Islet precursor cell (in vitro differentiated cells): ENCODE measurements around the gene CD200.
A peak's percentile ranks its signal among the peaks of the same experiment; 100 is the strongest.

Experiments
- DNase-seq: peaks from one replicate; pipeline ENCODE4 v3.0.0-alpha.2; 2018

The CD200 gene

DNA sequence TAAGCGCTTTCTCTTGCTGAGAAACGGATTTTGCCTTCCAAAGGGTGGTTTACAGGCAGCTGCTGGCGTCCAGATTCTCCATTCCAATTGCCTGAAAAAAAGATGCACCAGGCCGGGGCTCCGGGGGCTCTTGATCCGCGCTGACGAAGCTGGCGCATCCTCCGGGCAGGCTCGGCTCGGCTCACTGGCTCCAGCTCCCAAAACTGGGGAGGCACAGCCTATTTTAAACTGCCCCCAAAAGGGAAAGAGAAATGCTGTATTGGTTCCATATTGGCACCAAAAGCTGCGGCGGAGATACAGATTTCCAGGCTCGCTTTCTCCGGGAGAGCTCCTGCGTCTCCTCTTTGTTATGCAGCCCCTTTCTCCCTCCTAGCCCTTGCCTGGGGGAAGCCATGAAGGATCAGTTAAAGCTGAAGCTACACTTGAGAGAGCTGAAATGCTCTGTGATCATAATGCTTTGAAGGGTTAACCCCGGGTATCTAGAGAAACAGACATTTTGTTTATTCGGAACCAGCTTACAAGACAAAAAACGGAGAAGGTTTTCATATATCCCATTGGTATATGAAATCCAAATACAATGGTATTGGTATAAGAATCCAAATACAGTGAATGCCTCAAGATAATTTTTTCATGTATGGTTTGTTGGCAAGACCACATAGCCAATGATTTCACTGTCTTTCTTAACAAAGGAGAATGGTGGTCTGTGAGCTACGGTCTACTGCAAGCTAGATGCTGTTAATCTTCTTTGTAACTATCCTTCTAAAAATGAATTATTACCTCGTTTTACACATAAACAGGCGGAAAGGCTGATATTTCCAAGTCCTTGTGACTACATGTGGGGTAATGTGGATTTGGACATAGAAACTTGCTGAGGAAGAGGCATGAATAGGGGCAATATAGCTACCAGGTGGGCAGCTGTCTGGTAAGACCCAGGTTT lies 693 bp downstream of the CD200 start:
- peak; percentile 60 for DNase-seq

- no peak for DNase-seq
These were observed 1.9 kb downstream of the CD200 start for GRCh38 chr3:112334691-112335433.

- DNase-seq: no peak
These were observed 2.5 kb downstream of the CD200 start for GRCh38 chr3:112335434-112335781.

- no peak for DNase-seq
These were observed 5.2 kb downstream of the CD200 start for GRCh38 chr3:112338021-112338726.

GRCh38 chr3:112338727-112339056 lies 5.7 kb downstream of the CD200 start:
- no peak for DNase-seq

DNA sequence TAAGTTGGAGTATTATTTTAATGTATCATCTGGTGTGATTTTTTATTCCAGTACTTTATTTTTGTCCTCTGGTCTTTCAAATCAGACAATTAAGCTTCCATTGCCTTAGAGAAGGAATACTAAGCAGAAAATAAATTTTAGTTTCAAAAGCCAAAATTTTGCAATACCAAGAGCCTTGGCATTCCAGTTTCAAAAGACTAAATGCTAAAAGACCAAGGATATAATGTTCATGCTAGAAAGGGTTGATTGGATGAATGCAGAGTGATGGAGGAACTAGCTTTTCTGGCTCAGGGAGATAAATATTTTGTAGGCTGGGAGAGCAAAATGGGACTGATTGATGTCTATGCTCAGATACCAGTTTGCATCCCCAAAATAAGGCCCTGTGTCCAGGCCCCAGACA lies 6.2 kb downstream of the CD200 start:
- DNase-seq: no peak

GRCh38 chr3:112339609-112340008 lies 6.7 kb downstream of the CD200 start:
- DNase-seq: no peak

DNA sequence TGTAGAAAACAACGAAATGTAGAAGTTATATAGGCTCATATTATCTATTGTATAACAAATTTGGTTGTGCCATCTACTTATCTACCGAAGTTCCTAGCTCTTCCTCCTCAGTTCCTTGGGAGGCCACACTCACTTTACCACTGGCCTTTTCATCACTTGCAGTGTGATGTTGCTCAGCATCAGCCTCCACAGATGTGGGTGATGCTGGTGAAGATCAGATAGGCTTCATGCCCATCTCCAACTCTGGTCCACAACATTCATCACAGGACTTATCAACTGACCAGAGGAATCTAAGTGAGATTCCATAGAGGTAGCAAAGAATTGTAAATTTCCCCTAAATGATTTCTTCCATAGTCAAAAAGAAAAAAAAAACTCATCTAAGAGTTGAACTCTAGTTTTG lies 8.4 kb downstream of the CD200 start:
- DNase-seq: no peak

- DNase-seq: no peak
These were observed 12.7 kb downstream of the CD200 start for GRCh38 chr3:112345681-112346080.

DNA sequence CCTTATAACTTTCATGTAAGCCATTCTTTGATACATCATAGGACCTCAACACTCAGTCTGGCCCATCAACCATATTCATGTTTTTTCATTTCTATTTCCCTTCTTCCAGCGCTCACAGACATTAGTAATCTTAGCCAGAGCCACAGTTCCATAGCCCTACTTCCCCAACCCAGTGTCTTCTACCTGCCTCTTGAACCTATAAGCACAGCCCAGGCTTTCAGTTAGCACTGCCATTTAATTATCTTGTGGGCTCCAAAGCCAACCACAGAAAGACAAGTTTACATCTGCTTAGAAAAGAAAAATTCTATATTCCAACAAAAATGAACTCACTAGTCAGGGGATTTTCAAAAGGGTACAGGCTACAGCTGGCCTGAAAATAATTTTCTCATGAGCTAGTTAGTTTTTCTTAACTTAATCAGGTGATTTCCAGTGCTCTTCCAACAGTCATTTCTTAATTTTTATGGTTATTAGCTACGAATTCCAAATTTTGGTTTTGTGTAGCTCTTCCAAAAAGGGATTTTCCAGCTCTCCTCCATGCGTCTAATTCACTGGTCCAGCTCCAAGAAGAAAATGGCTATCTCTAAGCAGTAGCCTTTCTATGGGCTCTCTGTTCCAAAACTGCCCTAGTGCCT lies 13.7 kb downstream of the CD200 start:
- DNase-seq: no peak

DNA sequence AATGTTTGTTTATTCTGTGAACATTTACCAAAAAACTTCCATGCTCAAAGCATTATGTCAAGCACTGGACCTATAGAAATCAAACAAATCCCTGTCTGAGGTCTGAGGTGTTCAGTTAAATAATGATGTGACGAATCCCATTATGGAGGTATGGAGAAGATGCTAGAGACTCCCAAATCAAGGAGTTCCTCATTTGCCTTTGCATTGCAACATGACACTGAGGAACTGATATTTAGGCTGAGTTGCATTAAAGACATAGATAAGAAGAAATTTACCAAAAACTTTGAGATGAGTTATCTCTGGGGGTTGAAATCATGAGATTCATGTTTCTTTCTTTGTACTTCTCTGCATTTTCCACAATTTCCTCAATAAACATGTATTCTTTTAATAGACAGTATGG lies 16.0 kb downstream of the CD200 start:
- DNase-seq: no peak

GRCh38 chr3:112349557-112349956 lies 16.6 kb downstream of the CD200 start:
- DNase-seq: no peak

- no peak for DNase-seq
These were observed 17.3 kb downstream of the CD200 start for GRCh38 chr3:112350018-112350810.

- DNase-seq: no peak
These were observed 18.1 kb downstream of the CD200 start for GRCh38 chr3:112351036-112351435.

GRCh38 chr3:112351823-112352222 lies 18.9 kb downstream of the CD200 start:
- no peak for DNase-seq

DNA sequence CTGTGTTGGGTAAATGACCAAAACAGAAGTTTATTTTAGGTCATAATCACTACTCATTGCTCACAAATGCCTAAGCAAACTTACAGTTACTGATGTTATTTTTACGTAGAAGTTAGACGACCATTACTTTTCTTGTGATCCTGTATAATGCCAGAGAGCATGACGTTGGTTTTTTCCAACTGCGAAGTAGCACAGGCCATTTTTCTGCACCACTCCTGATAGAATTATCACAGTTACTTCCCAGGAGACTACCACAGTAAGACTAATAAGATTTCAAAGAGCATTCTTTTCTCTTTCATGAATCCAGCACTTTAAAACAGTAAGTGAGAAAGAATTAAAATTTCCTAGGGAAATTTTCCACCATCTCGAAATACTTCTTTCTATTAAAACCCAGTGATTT lies 19.8 kb downstream of the CD200 start:
- DNase-seq: no peak

- no peak for DNase-seq
These were observed 20.4 kb downstream of the CD200 start for GRCh38 chr3:112353365-112353764.

DNA sequence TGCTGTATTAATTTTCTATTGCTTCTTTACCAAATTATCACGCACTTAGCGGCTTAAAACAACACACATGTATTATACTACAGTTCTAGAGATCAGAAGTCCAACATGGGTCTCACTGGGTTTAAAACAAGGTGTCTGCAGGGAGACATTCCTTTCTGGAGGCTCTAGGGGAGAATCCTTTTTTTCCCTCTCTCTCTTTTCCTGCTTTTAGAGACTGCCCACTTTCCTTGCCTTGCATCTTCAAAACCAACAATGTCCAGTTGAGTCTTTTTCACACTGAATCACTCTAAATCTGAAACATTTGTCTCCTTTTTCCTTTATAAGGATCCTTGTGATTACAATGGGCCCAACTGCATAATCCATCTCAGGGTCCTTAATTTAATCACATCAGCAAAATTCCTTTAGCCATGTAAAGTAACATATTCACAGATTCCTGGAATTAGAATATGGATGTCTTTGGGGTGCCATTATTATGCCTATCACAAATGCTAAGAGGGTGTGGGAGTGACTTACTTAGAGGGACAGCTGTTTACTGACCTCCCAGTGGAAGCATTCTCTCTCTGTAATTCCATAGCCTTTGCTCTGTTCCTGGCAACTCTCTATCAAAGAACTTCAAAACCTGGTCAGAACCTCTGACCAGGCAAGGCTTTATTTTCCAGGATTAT lies 21.8 kb downstream of the CD200 start:
- no peak for DNase-seq

DNA sequence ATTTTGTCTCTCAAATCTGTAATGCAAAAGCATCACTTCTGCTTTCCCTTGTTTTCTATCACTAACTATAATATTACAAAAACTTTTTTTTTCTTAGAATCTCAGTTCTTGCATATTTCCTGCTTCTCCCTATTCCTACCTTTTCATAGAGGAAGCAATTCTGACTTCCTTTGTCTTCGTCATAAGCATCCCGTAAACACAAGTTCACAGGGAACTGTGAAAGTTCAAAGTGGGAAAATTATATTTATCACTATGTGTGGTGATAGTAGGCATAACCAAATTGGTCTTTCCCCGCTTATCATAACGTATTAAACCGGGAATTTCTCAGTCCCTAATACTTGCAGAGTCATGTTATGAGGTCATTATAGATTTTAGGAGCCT lies 22.3 kb downstream of the CD200 start:
- DNase-seq: no peak

DNA sequence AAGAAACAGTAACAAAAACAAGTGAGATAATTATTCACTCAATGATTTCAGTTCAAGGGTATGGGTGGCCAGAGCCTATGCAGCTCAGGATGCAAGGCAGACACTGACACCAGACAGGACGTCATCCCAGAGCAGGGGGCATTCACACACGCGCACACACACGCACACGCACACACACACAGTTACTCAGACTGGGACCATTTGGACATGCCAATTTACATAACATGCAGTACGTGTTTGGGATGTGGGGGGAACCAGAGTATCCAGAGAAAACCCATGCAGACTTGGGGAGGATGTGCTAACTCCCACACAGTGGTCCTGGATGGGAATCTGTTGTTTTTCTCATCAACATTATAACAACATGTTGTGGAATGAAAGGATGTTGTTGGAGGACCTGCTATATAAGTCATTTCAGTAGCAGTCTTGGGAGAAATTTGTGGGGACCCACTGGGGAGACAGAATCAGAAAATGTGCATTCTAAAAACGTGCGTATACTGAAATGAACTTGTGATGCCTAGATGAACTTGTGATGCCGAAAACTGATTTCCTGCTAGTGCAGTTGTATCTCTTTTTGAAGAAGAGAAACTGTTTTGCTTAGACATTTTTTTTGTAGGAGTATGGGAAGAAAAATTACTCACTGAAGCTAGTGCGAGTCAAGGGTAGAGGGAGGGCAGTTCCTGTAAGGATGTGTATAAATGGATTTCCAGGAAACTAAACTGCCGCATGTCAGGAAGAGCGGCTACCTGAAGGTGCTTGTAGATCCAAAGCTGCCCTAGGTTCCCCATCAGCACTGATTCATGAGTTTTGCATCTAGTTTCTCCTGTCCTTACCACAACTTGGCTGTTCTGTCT lies 25.2 kb downstream of the CD200 start:
- no peak for DNase-seq

GRCh38 chr3:112360561-112360960 lies 27.6 kb downstream of the CD200 start:
- DNase-seq: no peak
